ENCODE results near the gene PRKAG1. TPM values are rescaled to one million over a fixed set of nuclear protein-coding genes. Genes with fewer than 3 reads are reported as not detected.
A peak's percentile ranks its signal among the peaks of the same experiment; 100 is the strongest.

The PRKAG1 gene
- total and polyA plus RNA-seq, 2 donors (not counting 1 experiment from before 2014, with no cell fraction given), result 28.5 to 60.0 TPM

DNA sequence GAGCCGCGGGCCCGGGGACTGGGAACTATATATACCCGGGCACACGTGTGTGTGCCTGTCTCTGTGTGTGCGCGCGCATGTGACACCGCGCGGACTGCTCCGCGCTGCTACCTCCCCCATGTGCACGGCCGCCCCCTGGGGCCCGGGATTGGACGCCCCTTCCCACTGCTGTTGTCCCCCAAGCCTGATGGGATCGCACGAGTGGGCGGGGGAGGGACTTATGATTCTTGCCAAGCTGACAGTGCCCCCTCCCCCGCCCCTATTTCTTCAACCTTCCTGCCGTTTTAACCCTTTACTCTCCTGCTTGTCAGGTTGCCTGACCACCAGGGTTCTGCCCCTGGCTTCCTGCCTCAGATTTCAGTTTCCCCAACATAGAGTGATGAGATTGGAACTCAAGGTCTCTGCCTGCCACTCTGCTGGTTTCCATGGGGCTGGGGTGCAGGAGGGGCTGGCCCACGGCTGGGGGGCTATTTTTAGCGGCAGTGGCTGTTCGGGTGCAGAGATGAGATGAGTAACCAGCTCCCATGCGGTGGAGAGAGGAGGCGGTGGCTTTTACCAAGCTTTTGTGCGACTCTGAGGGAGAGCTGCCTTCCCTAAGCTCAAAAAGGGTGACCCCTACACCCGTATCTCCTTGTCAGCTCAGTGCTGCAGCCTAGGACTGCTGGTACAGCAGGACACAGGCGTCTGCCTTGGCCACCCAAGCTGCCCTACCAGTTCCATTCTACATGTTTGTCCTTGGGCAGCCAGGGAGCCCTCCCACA lies 19.0 kb downstream of the PRKAG1 start, which contains the start of gene DDN:
TSS of gene DDN (minus strand) at position 5 of the 761 bp plus-strand sequence. CDS start 88 bp downstream, outside the sequence.
- Histone ChIP-seq H3K79me2 (ENCODE audit: control insufficient read depth, insufficient read depth, low read length) (no peaks in the 10 kb centered on the region), H4K20me1 (ENCODE audit: control insufficient read depth, insufficient read depth, low read length, poor library complexity, severe bottlenecking) (peaks cover 10% of the 10 kb centered on the region), H3K4me2 (replicated peaks; ENCODE audit: low read depth, low read length, poor library complexity, severe bottlenecking) (peak within 1 kb of the TSS; percentile 98), H3K27me3 (replicated peaks in 1 of 4; ENCODE audit: control extremely low read depth in 1 of 4, control insufficient read depth in 3 of 4, insufficient read depth in 4 of 4, low read length in 3 of 4) (peaks cover 0 to 60% (median 19%) of the 10 kb centered on the region in 4 experiments), H3K4me1 (ENCODE audit: control insufficient read depth in 2 of 2, insufficient read depth in 2 of 2, low read length in 2 of 2) (peaks cover 39 to 44% of the 10 kb centered on the region in 2 donors), H3K27ac (ENCODE audit: low read length in 2 of 2) (no peak within 1 kb of the TSS), H3K9ac (ENCODE audit: low read length) (peak within 1 kb of the TSS; percentile 72), H3K9me3 (ENCODE audit: control extremely low read depth in 1 of 3, control insufficient read depth in 2 of 3, insufficient read depth in 1 of 3, low read length in 2 of 3) (peaks cover 0 to 4% (median 0%) of the 10 kb centered on the region in 3 donors), H3K4me3 (ENCODE audit: control extremely low read depth in 1 of 5, extremely low read depth in 1 of 5, insufficient read depth in 1 of 5, low read depth in 2 of 5, low read length in 4 of 5) (peak within 1 kb of the TSS in 4 of 5 experiments; percentile 27 to 71 (median 60)), H2AFZ (ENCODE audit: insufficient read depth, low read depth, low read length, poor library complexity, severe bottlenecking) (peak within 1 kb of the TSS; percentile 78), H3K36me3 (replicated peaks in 1 of 2; ENCODE audit: control extremely low read depth in 1 of 2, control insufficient read depth in 1 of 2, extremely low read depth in 1 of 2, insufficient read depth in 2 of 2, low read length in 1 of 2) (peaks cover 0 to 30% of the 10 kb centered on the region in 2 experiments)
- ChIA-PET CTCF (interaction anchor here (1.6 to 6.7 kb wide), 2 partner anchors 15 to 44 kb away, joined by 4 to 61 read pairs; partner anchors contain the start of gene PRKAG1), POLR2A (interaction anchor here (0.6 to 1.9 kb wide), 5 partner anchors 17 to 345 kb away, joined by 3 to 9 read pairs (median 4); no protein-coding TSS in a partner anchor)
- whole genome bisulfite sequencing (ENCODE audit: insufficient coverage), result 4% methylated on average over 26 of the region's 30 CpGs
- DNase-seq (peak; percentile 72), ATAC-seq (ENCODE audit: low read depth) (peak; percentile 22)
- H3K4me3 Mint-ChIP-seq, result peak within 1 kb of the TSS; percentile 89
- peak within 1 kb of the TSS; percentile 37 for H3K27ac Mint-ChIP-seq
- intact Hi-C loops (cut with micrococcal nuclease), result loop anchor here (5.0 kb wide), 3 partner anchors 58 to 743 kb away; partner anchors contain the start of genes DDX23 and TMBIM6
- peaks cover 25% of the 10 kb centered on the region for H3K27me3 Mint-ChIP-seq
- no peaks in the 10 kb centered on the region for H3K9me3 Mint-ChIP-seq (ENCODE audit: insufficient read depth)
- peaks cover 44% of the 10 kb centered on the region for H3K4me1 Mint-ChIP-seq
- TF ChIP-seq, protein P1, sequence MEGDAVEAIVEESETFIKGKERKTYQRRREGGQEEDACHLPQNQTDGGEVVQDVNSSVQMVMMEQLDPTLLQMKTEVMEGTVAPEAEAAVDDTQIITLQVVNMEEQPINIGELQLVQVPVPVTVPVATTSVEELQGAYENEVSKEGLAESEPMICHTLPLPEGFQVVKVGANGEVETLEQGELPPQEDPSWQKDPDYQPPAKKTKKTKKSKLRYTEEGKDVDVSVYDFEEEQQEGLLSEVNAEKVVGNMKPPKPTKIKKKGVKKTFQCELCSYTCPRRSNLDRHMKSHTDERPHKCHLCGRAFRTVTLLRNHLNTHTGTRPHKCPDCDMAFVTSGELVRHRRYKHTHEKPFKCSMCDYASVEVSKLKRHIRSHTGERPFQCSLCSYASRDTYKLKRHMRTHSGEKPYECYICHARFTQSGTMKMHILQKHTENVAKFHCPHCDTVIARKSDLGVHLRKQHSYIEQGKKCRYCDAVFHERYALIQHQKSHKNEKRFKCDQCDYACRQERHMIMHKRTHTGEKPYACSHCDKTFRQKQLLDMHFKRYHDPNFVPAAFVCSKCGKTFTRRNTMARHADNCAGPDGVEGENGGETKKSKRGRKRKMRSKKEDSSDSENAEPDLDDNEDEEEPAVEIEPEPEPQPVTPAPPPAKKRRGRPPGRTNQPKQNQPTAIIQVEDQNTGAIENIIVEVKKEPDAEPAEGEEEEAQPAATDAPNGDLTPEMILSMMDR (IDR thresholded peaks at IDR 0.05), result no peak
- TF ChIP-seq EZH2 (IDR thresholded peaks at IDR 0.05; ENCODE audit: borderline replicate concordance, insufficient read depth, low read depth, low read length, poor library complexity, severe bottlenecking), result no peak

All from B cell (primary cell).